Bronchial epithelial cell (primary cell): ENCODE data around the gene COL2A1. TPM values are rescaled to one million over a fixed set of nuclear protein-coding genes. Genes with fewer than 3 reads are reported as not detected.

Source experiments
- DNase-seq: peaks from one replicate; pipeline ENCODE4 v3.0.0-alpha.2; 2010; ENCODE audit warnings: low read depth
- FAIRE-seq: peaks from 2 replicates; lab custom pipeline; 2011; peaks lifted over from hg19 to GRCh38; lab: Jason Lieb, UNC
- H3K27me3 ChIP-seq: 2 replicates; pipeline ENCODE4 v1.5.1; 2011; ENCODE audit warnings: low read length; ENCODE audit not compliant: control insufficient read depth, insufficient read depth
- H3K36me3 ChIP-seq: 2 replicates; pipeline ENCODE4 v1.5.1; 2011; ENCODE audit warnings: low read length; ENCODE audit not compliant: control insufficient read depth, insufficient read depth
- H3K4me3 ChIP-seq: 2 replicates; pipeline ENCODE4 v1.5.1; 2011; ENCODE audit warnings: mild to moderate bottlenecking, low read depth, low read length, control low read depth
- total RNA-seq: library from RNA; depleted of rRNA; stranded (reverse); fragments of >200 nt; gene quantifications from 2 replicates; pipeline ENCODE4 v1.2.1, GENCODE V29; 2014
- TF ChIP-seq, protein P1 (sequence below): IDR thresholded peaks from 2 replicates; pipeline ENCODE4 v1.5.1; 2011; ENCODE audit warnings: mild to moderate bottlenecking, moderate library complexity, low read length, control low read depth, inconsistent platforms; ENCODE audit not compliant: insufficient read depth, severe bottlenecking

COL2A1 gene
- total RNA-seq, 1 donor from 2014 or later, result under 0.01 TPM

DNA sequence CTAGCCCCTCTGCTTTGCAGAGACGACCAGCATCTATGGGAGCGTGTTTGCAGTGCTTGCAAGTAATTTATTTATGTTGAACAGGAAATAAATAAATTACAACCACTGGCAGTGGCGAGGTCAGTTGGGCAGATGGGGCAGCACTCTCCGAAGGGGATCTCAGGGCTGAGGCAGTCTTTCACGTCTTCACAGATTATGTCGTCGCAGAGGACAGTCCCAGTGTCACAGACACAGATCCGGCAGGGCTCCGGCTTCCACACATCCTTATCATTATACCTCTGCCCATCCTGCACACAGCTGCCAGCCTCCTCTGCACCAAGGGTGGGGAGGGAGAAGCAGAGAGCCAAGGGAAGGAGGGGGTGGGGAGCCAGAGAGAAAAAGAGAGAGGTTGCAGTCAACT lies 4.5 kb downstream of the COL2A1 start:
- H3K36me3 ChIP-seq, result no peaks in the 10 kb centered on the region
- H3K27me3 ChIP-seq, result peaks cover 26% of the 10 kb centered on the region
- DNase-seq, result no peak

DNA sequence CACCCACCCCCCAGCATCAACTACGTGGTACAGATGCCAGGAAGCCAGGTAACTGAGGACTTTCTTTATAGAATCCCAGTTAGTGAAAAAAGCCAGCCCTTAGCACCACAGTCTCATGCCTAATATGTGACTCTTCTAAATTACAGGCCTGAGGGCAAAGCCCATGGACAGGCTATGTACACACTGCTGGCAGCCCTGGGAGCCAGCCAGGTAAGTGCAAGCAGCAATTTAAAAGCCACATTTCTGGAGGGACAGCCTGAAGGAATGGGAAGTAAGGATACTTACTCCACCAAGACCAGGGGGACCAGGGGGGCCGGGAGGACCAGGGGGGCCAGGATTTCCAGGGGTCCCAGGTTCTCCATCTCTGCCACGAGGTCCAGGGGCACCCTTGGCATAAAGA lies 7.0 kb downstream of the COL2A1 start:
- Histone ChIP-seq H3K27me3 (peaks cover 8% of the 10 kb centered on the region), H3K4me3 (no peak overlapping the region), H3K36me3 (no peaks in the 10 kb centered on the region)
- FAIRE-seq (no peak), DNase-seq (no peak)
- TF ChIP-seq, protein P1, sequence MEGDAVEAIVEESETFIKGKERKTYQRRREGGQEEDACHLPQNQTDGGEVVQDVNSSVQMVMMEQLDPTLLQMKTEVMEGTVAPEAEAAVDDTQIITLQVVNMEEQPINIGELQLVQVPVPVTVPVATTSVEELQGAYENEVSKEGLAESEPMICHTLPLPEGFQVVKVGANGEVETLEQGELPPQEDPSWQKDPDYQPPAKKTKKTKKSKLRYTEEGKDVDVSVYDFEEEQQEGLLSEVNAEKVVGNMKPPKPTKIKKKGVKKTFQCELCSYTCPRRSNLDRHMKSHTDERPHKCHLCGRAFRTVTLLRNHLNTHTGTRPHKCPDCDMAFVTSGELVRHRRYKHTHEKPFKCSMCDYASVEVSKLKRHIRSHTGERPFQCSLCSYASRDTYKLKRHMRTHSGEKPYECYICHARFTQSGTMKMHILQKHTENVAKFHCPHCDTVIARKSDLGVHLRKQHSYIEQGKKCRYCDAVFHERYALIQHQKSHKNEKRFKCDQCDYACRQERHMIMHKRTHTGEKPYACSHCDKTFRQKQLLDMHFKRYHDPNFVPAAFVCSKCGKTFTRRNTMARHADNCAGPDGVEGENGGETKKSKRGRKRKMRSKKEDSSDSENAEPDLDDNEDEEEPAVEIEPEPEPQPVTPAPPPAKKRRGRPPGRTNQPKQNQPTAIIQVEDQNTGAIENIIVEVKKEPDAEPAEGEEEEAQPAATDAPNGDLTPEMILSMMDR, result no peak

More for the DNA sequence above, 4.5 kb downstream of the COL2A1 start:
- H3K4me3 ChIP-seq, result no peak overlapping the region
- TF ChIP-seq, protein P1, result no peak
- no peak for FAIRE-seq

DNA sequence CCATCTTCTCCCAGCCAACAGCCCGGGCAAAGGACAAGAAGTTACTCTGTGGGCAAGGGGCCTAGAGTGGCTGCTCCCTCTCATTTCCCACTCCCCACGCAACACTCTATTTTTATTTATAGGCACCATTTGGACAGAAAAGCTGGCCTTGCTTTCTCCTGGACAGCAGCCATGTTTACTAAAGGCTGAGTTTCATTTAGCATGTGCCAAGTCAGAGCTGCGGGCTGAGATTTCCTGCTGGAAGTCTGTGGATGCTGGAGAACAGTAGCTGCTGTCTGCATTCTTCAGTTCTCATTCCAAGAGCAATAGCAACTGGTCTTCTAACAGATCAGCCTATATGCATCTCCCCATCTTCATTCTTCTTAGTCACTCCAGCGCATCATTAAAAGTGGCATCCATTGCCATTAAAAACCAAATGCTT lies 8.3 kb downstream of the COL2A1 start:
- no peaks in the 10 kb centered on the region for H3K36me3 ChIP-seq
- H3K4me3 ChIP-seq, result no peak overlapping the region
- no peak for DNase-seq
- TF ChIP-seq, protein P1, result no peak
- peak; percentile 80 for FAIRE-seq
- H3K27me3 ChIP-seq, result peaks cover 9% of the 10 kb centered on the region

DNA sequence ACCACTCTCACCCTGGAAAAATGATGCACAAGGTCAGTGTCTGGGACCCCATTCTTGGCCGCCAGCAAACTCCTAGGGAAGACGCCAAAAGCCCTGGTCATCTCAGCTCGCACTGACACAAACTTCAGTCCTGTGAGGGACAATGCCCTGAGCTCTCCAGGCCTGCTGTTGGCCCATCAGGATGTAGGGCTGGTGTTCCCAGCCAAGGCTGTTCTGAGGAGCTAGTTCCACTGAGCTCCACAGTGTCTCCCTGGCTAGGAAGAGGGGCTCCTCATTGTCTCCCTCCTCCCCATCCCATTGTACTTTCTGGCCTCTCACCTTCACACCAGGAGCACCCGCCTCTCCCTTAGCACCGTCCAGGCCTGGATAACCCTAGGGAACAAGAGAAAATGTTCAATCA lies 10.8 kb downstream of the COL2A1 start:
- H3K4me3 ChIP-seq, result no peak overlapping the region
- no peak for DNase-seq
- TF ChIP-seq, protein P1, result no peak
- no peaks in the 10 kb centered on the region for H3K36me3 ChIP-seq
- H3K27me3 ChIP-seq, result peaks cover 12% of the 10 kb centered on the region
- peak; percentile 28 for FAIRE-seq

DNA sequence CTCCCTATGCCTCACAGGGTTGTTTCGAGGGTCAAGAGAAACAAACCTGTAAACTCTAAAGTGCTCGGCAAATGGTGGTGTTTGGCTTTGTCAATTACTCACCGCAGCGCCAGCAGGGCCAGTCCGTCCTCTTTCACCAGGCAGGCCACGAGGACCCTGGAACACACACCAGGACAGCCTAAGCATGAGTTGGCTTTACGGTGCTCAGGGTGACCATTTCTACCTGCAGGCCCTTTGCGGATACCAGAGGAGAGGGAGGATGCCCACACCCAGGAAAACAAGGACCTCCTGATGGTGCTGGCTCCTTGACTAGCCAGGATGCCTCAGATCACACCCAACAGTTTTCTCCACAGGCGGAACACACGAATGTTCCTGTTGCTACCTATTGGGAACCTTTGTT lies 11.5 kb downstream of the COL2A1 start:
- FAIRE-seq (peak; percentile 47), DNase-seq (no peak)
- H3K27me3 ChIP-seq, result peaks cover 10% of the 10 kb centered on the region
- no peak overlapping the region for H3K4me3 ChIP-seq
- no peaks in the 10 kb centered on the region for H3K36me3 ChIP-seq
- TF ChIP-seq, protein P1, result no peak
